GOT3 (cell line): ENCODE data around the gene FABP2.
"Not testable (repeated sequence)": the region's sequence is repeated elsewhere in the genome, so short reads cannot be mapped to it uniquely, and the experiment has no call there.

ENCODE experiments used
- DNase-seq: peaks from one replicate; lab custom pipeline; 2025; ENCODE audit warnings: mixed read lengths; lab: John Stamatoyannopoulos, UW

Gene FABP2

DNA sequence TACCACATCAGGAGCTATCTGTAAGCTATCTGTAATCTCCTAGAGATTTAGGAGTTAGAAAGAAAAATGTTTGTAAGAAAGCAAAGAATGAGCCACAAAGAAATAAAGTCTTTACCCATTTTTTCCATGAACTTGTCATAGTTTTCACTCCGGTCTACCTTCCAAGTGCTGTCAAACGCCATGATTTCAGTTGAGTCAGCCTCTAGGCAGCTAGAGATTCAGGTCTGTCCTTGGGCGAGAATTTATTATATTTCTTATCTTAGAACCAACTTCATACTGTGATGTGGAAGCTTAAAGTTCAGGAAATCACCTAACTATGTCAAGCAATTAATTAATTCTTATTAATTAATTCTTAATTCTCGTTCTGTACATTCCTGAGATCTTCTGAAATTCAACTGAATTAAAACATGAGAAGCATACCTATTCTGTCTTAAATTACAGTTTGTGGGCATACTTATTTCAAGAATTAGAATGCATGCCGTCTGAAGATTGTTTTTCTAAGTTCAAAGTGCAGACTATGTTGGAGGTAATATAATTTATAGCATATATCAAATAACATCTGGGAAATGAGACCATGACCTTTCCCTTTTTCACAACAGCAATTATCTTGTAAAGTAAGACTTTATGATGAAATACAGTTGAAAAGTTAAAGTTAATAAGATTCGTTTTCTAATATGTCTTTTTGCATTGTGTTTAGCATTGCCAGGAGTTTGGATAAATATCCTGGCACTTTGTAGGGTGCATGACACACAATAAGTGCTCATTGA, at the start of gene FABP2:
TSS of gene FABP2 (minus strand) at position 218 of the 767 bp plus-strand sequence. CDS start at position 182, 36 bp downstream.
- DNase-seq = no peak

DNA sequence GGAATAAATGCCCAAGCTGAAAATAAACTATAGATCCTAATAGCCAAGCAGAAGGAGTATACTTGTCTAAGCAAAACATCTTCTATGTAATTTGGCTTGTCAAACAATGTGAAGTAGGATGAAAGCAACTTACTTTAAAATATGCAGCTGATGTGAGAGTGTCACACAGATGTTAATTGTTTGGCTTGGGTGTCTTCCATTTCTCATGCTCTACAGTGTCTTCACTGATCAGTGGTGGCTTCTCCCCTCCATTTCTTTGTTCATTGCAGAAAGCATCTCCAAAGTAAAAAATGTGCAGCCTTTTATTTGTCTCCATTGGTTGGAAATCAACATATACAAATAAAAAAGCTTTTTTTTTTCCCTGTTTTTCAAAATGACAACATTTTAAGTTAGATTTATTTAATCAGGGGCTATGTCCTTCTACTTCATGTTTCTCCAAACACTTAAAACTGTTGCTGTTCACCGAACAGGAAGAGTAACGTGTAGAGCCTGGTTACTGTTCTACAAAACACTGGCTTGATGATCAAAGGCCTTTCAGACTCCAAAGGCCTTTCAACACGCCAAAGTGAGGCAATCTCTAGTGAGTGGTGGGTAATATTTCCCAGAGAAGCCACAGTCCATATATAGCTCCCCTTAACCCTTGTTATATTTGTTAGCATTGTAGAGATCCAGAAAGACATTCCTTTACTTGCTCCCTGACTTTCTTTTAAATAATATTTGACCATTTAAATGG, 49.2 kb upstream of the FABP2 start:
- not testable (repeated sequence) for DNase-seq

DNA sequence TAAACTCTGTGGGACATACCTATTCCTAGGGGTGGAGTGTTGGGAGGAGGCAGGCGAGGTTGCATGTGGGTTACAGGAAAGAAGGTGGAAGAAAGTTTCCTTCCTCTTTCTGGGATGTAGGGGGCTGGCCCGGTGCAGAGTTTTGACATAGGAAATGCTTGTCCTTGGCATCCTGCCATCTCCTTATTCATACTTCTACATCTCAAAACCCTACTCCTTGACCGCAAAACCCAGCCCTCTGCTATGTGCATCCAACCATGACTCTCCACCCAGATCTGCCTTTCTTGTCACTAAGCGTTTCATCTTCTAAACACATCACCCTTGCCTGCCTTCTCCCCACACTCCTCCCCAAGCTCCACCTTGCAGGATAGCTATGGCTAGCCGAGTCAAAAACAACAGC, 48.5 kb upstream of the FABP2 start:
- DNase-seq = not testable (repeated sequence)

DNA sequence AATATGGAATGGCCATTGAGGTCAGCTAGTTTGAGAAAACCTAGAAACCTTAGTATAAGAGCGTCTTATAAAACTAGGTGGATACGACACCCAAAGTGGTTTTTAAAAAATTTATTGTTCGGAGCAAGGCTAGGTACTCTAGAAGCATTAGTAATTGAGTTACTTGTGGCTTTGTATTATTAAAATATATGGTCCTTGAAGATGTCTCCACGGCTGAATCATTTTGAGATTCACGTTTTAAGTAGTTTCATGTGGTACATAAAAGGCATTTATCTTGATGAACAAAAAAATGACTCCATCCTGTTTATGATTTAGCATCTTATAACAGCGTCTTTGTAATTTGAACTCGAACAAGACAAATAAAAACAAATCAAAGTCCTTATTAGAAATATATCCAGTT, 44.9 kb upstream of the FABP2 start:
- DNase-seq = not testable (repeated sequence)

DNA sequence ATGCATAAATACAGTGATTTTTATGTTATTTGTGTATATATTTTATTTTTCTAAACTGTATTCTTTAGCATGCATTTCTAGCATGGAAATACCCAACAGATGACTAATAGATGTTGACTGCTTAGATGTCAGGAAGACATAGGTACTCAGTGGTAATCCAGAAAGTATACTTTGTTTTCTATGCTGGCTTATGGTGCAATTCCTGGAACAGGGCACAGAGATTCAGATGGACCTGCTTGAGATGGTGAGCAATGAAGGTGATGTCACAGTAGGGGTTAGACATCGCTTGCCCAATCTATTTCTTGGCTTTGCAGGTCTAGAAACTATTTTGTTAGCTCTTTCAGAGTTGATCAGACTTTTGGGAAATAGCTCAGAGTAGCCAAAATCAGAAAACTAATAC, 42.3 kb upstream of the FABP2 start:
- DNase-seq = not testable (repeated sequence)

DNA sequence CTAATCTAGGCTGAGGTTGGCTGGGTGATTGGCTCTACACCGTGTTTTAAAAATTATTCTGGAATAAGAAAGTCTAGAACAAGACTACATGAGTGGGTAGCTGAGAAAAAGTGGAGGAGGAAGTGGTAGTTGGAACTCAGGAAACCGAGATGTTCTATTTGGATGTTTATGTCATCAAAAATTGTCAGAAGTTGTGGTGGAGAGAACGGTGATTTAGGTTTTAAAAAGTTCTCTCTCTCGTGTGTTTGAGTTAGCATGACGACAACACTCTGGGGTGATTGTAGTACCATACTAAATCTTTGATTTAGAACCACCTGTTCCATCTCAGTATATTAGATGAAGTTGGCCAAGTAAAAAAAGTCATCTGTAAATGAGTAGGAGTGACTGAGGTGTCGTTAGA, 41.4 kb upstream of the FABP2 start:
- not testable (repeated sequence) for DNase-seq

DNA sequence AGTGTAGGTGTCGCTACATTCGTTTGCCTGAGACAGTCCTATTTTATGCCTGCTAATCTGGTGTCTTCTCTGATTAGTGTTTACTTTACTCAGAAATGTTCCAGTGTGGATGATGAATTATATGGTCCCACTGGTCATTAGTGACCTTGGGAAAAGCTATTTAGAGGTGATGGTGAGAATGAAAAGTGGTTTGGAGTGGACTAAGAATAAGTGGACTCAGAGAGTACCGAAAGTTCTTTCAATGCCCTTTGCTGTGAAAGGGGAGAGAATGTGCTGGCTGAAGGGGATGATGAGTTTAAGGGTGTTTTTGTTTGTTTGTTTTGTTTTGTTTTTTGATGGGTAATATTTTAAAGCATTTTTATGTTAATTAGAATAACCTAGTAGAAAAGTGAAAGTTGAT, 40.5 kb upstream of the FABP2 start:
- DNase-seq = not testable (repeated sequence)

DNA sequence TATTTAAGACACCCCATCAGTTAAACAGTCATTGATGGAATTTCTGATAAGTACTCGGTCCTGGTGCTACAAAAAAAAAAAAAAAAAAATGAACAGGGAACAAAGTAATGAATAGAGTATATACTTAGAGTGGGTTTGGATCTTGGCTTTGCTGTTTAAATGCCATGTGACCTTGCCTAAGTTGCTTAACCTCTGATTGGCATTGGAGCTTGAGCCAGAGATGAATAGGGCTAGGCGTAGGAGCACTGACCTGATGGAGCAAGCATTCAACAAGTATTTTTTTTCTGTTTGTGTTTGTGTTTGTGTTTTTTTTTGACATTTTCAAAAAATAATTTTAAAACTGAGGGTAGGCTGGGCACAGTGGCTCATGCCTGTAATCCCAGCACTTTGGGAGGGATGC, 37.9 kb upstream of the FABP2 start:
- not testable (repeated sequence) for DNase-seq

DNA sequence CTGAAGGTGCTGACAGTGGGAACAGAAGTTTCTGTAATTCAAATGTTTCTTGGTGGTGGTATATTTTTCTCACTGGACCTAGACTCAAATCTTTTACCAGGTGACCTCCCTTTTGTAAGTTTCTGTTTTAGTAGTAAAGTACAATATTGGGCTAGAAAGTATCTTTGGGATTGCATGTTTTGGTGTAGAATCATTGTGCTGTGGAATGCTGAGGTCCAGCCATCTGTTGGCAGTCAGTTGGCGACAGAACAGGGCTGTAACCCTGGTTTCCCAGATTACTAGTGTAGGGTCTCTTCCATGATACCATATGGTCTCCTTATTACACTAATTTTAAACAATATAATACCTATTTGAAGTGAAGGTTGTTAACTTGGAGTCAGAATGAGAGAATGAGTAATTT, 34.9 kb upstream of the FABP2 start:
- DNase-seq = not testable (repeated sequence)

DNA sequence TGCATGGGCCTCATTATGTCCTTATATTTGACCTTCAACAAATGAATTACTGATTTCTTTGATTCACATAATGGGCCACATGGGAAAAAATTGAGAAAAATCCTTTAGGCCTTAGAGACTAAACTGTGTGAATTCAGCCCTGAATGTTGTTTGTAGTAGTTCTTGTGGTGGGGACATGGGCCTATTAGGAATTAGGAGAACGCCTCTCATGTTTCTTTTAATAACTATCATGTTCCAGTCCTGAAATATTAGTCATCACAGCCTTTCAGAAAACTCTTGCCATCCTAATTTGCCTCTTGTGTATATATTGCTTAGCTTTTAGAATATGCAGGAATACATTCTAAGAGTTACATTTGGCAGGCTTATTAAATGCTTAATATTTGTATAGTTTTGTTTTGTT, 34.1 kb upstream of the FABP2 start:
- not testable (repeated sequence) for DNase-seq

DNA sequence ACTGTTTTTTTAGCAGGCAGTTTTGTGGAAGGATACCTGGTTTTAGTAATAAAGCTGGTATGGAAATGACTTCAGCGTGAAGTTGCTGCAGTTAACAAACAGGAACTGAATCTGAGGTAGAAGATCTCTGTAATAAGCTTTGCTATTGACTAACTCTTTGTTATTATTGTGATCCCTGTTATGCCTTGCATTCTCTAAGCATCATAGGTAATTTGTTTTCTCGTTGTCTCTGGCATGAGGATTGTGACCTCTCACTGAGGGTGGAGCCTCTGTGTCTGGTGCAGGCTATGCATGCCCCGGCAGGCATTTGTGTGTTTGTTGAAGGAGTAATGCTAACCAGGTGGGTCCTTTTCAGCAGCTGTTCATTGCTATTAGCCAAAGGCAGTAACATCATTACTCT, 31.4 kb upstream of the FABP2 start:
- not testable (repeated sequence) for DNase-seq

DNA sequence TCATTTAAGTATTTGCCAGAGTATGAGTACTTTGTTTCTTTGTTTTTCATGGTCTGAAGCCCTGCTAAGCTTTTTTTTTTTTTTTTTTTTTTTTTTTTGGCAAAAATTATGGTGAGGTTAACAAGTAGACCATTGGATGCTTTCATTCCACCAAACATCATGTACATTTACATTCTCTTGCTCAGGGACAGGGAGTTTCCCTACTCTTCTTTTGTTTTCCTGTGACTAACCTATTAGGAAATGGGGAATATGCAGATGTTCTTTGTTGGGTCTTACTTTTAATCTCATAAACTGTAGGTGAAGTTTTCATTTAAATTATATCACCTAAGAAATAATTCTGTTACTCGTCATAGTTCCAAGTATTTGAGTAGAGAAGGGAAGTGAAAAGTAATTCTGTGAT, 26.2 kb upstream of the FABP2 start:
- DNase-seq = not testable (repeated sequence)

DNA sequence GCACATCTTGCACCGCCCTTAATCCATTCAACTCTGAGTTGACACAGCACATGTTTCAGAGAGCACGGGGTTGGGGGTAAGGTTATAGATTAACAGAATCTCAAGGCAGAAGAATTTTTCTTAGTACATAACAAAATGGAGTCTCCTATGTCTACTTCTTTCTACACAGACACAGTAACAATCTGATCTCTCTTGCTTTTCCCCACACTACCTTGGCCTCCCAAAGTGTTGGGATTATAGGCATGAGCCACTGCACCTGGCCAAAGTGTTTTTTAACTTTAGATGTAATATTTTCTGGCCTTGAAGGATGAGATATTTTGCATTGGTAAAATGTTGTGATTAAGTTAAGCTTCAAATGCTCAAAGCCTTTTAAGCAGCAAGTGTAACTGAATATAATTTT, 21.4 kb upstream of the FABP2 start:
- DNase-seq = not testable (repeated sequence)

DNA sequence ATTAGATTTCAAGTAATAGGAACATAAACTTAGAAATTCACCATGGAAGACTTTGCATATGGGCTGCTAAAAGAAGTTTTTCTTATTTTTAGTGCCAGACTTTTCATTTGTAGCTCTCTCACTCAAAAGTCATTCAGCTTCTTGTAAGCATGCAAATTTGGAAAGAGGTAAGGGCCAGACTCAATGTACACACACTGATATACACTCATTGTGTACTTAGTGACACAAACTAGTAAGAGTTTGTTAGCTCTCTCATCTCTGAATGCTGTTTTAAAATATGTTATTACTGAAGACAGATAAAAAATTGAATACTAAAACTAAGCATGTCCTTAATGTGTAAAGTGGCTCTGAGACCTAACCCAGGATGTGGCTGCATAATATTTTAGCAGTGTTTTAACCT, 18.0 kb upstream of the FABP2 start:
- DNase-seq = not testable (repeated sequence)

DNA sequence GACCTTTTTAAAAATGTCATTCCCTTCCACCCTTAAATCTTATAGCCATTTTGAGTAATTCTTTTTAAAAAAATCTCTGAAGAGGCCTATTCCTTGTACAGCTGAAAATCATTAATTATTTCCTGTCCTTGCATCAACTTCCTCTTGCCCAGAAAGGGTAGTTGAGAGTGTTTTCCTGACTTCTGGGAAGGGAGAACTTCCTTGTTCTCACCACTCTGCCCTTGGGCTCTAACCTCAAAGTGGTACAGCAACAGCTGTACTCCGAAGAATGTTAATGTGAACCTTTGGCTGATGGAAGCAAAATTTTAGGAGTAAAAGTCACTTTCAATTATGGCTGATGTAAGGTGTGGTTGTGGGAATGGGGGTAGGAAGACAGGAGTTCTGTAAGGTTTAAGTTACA, 15.1 kb upstream of the FABP2 start:
- no peak for DNase-seq

DNA sequence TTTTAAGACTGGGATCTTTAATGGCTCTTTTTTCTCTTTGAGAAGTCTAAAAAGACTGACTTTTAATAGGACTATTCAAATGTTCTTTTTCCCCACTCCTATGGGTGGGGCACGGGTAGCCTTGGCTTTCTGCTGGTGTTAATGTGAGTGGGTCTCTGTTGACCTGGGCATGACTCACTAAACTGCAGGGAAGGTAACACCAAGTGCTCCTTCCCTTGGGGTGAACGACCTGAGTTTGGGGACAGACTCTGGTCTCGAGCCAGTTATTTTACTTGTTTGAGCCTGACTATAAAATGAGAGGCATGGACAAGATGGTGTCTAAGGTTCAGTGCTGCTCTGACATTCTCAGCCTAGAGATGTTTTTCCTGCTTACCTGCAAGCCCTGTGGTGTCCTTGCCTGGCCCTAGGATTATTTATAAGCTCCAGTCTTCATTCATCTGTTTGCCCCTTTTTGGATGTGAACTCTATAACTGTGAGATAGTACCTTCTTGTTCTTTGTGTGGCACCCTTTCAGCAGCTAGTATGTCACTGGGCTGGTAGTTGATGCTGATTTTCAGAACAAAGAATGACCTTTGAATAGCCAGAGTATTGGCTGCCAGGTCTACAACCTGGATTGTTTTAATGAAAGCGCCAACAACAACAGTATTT, 14.5 kb upstream of the FABP2 start:
- DNase-seq = not testable (repeated sequence)

DNA sequence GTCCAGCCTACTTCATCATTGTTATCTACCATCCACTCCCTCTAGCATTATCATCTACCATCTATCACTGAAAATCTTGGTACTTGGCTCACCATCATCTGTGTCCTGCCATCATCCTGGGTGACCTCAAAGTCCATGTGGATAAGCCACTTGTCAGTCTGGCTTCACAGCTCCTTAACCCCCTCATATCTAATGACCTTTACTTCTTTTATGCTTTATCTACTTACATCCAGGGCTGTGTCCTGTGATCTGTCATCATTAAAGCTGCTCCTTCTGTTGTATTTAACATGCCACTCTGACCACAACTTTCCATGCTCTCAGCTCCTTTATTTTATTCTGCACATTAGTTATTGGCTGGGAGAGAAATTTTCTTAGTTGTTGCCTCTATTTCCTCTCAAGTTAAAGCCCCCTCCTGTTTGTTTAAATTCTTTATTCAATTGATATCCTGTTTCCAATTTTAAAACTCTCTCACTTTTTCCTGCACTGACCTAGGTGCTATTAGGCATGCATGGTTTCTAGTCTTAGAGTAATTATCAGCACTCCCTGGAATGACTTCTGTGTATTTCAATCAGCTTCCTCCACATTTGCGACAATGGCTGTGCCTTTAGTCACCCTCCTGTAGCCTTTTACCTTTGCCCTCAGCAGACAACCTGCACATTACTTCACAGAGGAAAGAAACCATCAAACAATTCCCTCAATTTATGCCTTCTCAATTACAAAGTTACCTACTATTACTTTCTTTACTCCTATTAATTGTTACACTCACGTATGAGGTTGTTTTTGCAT, 8.1 kb upstream of the FABP2 start:
- no peak for DNase-seq

DNA sequence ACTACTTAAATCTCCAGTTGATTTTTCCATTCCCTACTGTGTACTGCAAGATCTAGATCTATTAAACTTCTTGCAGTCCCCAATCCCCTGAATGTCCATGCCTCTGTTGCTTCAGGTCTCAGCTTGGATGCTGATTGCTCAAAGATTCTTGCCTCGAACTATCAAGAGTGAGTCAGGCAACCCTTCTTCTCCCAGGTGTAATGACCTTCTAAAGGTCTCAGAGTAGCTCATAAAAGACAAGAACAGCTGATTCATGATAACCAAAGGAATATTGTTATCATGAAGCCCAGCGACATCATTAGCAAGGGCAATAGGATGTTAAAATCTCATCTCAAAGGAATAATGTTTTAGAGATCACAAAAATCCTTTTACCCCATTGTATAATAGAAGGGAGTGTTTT, 6.8 kb upstream of the FABP2 start:
- DNase-seq = no peak

DNA sequence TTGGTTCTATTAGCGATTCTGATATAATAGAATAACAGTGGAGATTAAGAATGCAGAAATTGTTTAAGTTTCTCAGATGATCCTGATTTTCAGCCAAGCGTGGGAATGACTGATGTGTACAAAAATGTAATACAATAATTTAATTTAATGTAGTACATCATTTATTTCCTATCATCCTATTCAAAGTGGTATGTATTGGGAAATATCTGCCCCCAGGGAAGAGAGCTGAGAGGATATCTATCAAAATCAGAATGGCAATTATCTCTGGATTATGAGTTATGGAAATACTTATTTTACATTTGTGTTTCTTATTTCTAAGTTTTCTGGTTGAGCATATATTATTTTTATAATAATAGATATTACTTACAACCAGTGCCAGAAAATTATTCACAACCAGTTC, 3.9 kb downstream of the FABP2 start:
- no peak for DNase-seq

DNA sequence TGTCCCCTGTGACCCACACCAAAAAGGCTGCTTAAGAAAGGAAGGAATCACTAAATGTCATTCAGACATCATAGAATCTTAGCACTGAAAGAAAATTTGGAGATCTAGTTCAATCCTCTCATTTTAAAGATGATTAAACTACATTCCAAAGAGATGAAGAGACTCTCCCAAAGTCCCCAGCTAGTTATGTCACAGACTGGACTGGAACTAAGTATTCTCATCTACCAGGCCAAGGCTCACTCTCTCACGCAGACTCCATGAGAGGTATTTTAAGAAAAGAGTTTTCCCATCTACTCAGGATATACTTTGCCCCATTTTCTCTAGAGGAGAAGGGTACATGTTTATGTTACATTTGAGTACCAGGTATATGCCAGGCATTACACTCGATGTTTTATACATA, 6.9 kb downstream of the FABP2 start:
- no peak for DNase-seq

DNA sequence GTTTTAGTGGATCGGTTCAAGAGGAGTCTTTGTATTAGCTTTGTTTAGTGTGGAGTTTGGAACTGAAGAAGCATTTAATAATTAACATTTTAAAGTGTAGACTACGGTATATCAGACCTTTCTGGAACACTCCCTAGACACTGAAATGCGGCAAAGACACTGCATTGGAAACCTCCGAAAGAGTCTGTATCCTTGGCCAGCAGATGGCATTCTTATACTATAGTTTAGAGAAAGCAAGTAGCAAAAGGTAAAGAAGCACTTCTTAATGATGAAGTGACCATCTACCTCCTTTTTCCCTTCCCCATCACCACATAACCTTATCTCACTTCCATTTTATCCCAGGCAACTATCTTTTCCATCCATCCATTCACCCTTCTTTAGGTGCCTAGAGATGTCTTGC, 7.6 kb downstream of the FABP2 start:
- no peak for DNase-seq

DNA sequence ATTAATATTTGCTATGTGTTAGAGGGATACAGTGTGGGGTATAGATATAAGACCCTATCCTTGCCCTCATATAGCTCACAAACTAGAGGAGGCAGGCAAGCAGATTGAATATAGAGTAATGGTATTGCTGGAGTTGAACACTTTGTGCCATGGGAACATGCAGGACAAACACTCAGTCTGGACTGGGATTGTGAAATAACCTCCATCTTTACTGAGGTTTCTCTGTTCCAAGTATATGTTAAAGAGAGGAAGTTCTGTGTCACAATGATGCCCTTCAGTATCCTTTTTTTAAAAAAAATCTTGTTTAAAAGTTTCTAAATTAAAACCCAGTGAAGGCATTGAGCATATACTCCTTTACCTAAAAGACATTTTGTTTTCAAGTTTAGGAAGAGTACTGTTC, 8.7 kb downstream of the FABP2 start:
- no peak for DNase-seq
